Measurements from ENCODE around the gene EXOC2.
A peak's percentile ranks its signal among the peaks of the same experiment; 100 is the strongest.

Gene EXOC2

DNA sequence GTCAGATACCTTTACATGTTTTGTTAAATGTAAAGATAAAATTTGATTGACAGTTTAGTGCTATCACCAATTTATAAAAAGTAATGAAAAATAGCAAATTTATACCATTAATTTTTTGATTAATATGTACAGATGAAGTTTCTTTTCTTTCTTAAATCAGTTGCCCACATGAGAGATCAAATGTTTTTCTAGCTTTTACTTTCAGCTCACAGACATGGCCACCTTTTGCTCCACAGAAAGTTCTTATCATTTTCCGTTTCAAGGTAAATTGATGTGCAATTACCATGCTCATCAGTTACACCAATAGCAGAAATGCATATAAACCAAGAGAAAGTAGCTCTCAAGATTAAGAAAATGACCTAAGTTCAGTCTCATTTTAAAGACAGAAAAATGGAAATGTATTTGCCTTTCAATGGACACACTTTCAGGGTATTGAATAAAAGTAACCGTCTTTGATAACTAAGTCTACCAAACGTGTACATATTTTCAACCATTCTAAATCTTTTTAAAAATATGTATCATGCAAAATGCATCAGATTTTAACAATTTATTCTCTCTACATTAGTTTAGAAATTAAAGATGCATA, 16.6 kb upstream of the EXOC2 start:
- TF ChIP-seq, protein P1, sequence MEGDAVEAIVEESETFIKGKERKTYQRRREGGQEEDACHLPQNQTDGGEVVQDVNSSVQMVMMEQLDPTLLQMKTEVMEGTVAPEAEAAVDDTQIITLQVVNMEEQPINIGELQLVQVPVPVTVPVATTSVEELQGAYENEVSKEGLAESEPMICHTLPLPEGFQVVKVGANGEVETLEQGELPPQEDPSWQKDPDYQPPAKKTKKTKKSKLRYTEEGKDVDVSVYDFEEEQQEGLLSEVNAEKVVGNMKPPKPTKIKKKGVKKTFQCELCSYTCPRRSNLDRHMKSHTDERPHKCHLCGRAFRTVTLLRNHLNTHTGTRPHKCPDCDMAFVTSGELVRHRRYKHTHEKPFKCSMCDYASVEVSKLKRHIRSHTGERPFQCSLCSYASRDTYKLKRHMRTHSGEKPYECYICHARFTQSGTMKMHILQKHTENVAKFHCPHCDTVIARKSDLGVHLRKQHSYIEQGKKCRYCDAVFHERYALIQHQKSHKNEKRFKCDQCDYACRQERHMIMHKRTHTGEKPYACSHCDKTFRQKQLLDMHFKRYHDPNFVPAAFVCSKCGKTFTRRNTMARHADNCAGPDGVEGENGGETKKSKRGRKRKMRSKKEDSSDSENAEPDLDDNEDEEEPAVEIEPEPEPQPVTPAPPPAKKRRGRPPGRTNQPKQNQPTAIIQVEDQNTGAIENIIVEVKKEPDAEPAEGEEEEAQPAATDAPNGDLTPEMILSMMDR (conservative IDR thresholded peaks at IDR 0.05; ENCODE audit: low read depth, low read length), result no peak
- DNase-seq (ENCODE audit: low read depth), result no peak
- no peak overlapping the region for H3K4me3 ChIP-seq (ENCODE audit: low read depth, low read length)

DNA sequence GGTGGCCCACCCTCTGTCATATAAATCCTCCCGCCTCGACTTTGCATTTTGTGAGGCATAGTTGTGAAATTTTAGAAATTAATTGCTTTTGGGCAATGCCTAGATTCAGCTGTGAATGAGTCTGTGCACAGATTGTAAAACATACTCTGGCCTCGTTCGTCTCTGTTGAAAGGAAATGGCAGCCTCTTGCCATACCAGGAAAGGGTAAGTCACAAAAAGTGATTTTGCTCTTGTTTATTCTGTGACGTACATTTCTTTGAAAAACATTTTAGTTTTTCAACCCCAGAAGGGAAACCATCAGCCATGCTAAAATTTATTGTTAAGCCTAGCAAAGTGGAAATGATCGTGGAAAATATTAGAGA, 15.3 kb upstream of the EXOC2 start:
- H3K4me3 ChIP-seq (ENCODE audit: low read depth, low read length), result no peak overlapping the region
- DNase-seq (ENCODE audit: low read depth), result no peak
- TF ChIP-seq, protein P1 (conservative IDR thresholded peaks at IDR 0.05; ENCODE audit: low read depth, low read length), result no peak

DNA sequence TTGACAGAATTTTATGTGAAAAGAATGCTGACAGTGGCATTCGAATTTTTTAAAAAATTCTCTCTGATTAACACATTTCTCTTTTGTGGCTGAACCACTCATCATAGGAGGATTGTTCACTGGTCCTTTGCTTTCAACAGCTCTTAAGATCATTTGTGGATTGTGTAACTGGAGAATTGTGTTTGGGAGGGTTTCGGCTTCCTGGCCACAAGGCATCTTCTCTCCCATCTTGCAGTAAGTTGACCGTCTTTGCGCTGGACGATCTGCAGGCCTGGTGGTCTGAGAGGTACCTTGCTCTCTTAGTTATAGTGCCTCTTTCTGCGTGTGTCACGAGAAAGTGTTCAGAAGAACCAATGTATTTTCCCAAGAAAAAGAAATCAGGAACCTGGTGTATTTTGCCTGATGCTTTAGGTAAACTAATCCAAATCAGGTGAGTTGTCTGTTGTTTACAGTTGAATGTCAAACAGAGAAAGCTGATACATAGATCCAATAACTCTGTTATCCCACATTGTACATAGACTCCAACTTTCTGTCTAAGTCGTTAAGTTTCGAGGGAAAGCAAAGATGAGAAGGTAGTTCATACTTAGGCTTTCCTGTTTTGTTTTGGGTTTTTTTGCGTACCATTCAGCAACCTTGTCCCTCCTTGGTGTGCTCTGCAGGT, 14.8 kb upstream of the EXOC2 start:
- peak; percentile 28 for DNase-seq (ENCODE audit: low read depth)
- TF ChIP-seq, protein P1 (conservative IDR thresholded peaks at IDR 0.05; ENCODE audit: low read depth, low read length), result no peak
- no peak overlapping the region for H3K4me3 ChIP-seq (ENCODE audit: low read depth, low read length)

DNA sequence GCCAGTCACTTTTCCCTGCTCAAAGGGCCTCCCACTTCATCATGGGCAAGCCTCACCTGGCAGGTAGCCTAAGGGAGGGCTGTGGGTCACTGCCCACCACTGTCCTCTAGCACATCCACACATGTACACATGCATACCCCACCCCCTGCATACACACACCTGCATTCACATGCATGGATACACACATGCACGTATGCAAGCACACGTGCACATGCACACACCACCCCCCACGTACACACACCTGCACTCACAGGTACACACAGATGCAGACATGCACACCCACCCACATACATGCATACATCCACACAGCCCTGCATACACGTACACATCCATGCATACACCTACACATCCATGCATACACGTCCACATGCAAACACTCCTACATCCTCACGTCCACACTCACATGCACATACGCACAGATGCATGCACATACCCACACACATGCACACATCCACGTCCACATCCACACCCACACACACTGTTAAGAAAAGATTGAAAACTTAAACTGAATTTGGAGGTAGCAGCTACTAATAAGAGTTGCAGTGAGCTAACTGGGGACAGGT, 14.0 kb upstream of the EXOC2 start:
- DNase-seq (ENCODE audit: low read depth), result no peak
- TF ChIP-seq, protein P1 (conservative IDR thresholded peaks at IDR 0.05; ENCODE audit: low read depth, low read length), result no peak
- H3K4me3 ChIP-seq (ENCODE audit: low read depth, low read length), result no peak overlapping the region

DNA sequence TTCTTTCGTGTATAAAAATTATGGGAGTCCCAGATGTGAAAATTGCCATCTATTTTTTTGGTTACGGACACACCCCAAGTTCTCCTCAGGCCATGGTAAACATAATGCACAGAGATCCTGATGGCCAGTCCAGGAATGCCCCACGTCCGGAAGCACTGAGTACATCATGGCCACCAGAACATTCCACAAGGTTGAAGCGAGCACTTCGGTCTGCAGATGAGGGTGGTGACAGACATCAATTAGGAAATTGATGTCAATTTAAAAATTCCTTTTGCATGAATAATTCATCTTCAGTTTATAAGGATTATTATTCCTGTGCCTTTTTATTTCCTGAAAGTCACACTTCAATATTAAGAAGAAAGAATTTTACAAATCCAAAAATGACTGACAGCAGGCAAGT, 13.2 kb upstream of the EXOC2 start:
- TF ChIP-seq, protein P1 (conservative IDR thresholded peaks at IDR 0.05; ENCODE audit: low read depth, low read length), result no peak
- H3K4me3 ChIP-seq (ENCODE audit: low read depth, low read length), result no peak overlapping the region
- DNase-seq (ENCODE audit: low read depth), result peak; percentile 54

DNA sequence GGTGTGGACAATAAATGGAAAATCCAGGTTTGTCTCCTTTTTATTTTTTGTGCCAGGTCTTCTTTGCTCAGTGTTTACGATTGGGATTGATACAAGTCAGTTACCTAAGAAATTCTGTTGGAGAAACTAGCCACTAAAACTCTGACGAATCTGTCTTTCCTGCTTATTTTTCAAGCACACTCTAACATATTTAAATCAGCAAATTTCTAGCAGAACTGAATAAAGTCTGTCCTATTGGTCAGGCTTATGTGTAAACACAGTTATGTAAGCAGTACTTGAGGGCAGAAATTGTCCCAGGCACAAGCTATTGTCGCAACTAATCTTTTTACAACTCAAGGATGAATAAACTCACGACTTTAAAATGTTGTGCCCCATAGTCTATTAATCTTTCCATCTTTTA, 12.1 kb upstream of the EXOC2 start:
- TF ChIP-seq, protein P1 (conservative IDR thresholded peaks at IDR 0.05; ENCODE audit: low read depth, low read length), result no peak
- no peak overlapping the region for H3K4me3 ChIP-seq (ENCODE audit: low read depth, low read length)
- DNase-seq (ENCODE audit: low read depth), result no peak

DNA sequence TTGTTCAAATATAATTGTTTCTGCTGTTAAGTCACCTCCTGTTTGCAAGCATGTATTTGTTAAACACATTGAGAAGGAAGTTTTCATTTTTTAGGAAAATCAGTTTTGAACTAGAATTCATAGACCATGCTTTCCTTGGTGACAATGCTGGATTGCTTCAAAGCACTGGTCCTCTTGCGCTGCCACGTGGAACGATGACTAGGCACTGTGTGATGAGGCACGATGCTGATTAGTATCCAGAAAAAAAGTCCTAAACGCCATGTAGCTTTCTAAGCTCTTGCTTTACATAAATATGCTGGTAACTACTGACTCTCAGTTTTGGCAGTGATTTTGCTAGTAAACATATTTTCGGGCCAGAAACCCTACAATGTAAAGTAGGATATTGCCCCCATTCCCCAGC, 11.1 kb upstream of the EXOC2 start:
- DNase-seq (ENCODE audit: low read depth), result no peak
- H3K4me3 ChIP-seq (ENCODE audit: low read depth, low read length), result no peak overlapping the region
- TF ChIP-seq, protein P1 (conservative IDR thresholded peaks at IDR 0.05; ENCODE audit: low read depth, low read length), result no peak
